Measurements from ENCODE around the gene MRPS22.
"Not testable (repeated sequence)": the region's sequence is repeated elsewhere in the genome, so short reads cannot be mapped to it uniquely, and the experiment has no call there.

MRPS22 gene

DNA sequence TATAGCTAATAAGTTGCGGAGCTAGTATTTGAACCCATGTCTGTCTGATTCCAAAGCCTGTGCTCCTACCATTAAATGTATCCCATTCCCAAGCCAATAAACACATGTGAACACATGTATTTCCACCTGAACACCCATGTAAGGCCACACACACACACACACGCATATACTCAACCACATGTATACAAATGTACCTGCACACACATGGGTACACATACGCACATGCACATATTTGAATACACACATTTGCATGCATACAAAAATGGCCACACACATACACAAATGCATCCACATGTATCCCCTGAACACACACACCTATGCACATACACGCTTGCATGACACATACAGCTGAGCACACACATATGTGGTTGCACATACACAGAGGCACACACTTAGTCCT is 5.4 kb upstream of the MRPS22 start:
- no peak for DNase-seq (ENCODE audit: low read depth in 3 of 3, low spot score in 1 of 3)

DNA sequence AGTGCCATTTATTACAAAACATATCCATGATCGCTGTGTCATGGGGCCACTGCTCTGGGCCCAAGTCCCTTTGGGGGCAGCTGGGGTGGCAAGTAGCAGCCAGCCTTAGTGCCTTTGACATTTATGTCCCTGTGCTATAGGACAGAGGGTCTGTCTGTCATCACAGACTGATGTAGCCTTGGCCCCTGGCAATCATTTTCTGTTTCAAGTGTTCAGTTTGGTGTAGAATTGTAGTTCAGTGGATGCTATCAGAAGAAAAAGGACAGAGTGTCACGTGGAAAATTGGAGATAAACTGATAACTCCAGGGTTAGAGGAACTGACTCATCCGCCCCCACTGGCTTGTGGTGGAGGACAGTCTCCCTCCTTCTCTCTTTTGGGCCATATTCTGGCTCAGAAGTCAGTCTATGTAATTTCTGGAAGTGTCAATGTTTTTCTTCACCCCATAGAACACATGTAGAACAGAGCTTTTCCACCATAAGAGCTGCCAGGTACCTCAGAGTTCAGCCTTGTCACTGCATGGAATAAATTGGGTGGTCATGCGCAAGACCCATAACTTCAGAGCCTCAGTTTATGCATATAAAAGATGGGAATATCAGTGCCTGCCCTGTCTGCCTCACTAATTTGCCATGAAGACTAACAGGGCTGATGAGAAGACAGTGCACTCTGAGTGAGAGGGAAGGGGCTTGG is 4.5 kb upstream of the MRPS22 start:
- no peak for DNase-seq (ENCODE audit: low read depth in 3 of 3, low spot score in 1 of 3)

DNA sequence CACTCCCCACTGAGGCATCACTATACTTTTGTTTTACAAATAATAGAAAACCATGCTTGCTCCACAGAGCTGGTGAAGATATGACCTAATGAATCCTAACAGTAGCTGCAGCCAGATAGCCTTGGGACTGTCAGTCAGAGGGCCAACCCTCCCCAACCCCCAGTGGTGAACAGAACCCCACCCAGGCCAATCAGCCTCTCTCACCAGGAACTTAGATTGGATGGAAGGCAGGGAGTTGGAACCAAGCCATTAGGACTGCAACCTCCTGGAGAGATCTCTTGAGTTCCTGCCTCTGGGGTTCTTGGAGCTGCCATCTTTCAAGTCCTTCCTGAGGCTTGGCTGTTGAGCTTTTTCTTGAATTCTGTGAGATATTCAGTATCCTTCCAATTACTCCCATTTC is 3.0 kb upstream of the MRPS22 start:
- DNase-seq (ENCODE audit: low read depth in 3 of 3, low spot score in 1 of 3): no peak

DNA sequence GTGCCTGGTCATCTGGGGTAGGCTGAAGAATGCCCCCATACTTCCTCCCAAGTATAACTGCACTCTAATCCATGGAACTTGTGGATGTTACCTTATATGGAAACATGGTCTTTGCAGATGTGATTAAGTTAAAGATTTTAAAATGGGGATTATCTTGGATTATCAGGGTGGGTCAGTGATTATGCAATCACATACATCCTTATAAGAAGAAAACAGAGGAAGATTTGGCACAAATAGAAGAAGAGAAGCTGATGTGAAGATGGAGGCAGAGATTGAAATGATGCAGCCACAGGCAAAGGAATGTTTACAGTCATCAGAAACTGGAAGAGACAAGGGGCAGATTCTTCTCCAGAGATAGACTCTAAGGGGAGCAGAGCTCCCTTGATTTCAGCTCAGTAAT is 1.8 kb upstream of the MRPS22 start:
- DNase-seq (ENCODE audit: low read depth in 3 of 3, low spot score in 1 of 3): no peak

DNA sequence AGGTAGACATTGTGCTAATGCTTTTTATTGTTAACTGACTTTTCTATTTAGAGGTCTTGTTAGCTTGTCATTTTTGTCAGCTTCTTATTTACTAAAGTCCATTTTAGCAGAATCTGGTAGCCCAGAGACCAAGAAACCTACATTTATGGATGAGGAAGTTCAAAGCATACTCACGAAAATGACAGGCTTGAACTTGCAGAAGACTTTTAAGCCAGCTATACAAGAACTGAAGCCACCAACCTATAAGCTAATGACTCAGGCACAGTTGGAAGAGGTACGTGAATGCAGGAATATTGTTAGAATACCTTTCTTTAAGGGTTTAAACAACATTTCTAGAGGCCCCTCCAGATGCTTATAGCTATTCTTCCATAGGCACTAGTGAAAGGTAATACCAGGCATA is 3.0 kb downstream of the MRPS22 start:
- no peak for DNase-seq (ENCODE audit: low read depth in 3 of 3, low spot score in 1 of 3)

DNA sequence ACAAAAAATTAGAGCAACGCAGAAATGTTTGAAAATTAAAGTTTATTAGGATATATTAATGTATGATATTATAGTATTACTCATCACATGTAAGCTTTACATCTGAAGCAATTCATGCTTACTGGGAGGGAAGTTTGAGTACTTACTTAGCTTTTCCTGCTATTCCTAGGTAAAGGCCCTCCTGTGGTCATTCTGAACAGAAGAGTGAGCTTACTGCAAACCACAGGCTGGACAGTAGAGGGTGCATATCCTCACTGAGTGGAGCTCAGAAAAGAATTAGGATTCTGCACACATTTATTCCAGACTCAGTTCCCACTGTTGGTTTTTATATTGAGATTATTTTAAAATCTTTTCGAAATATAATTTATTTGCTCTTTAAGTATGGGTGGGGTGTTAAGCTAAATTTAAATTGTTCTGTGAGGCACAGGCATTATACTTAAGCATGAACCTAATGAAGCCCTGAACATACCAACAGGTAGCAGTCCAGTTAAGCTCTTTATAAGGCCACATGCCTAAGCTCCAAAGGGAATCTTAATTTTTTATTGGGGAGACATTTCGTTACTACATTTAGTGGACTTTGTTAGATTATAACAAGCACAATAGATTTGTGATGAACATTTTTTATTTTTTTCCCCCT is 10.2 kb downstream of the MRPS22 start:
- DNase-seq (ENCODE audit: low read depth in 3 of 3, low spot score in 1 of 3): no peak

DNA sequence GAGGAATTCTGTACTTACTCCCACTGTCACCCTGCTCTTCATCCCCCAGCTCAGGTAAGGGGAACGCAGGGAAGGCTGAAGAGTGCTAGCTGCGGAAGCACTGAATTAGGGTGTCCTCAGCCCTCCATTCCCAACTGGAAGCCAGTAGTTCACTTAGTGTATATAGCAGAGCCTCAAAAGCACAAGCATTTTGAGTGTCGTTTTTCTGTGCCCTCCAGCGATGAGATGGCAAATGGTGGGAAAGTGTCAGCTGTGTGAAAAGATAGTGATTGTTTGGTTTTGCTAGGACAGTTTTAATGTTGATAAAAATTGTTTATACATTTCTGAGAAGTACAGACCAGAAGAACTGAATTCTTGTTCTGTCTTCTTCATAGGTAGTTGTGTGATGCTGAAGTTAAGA is 10.8 kb downstream of the MRPS22 start:
- DNase-seq (ENCODE audit: low read depth in 3 of 3, low spot score in 1 of 3): no peak

DNA sequence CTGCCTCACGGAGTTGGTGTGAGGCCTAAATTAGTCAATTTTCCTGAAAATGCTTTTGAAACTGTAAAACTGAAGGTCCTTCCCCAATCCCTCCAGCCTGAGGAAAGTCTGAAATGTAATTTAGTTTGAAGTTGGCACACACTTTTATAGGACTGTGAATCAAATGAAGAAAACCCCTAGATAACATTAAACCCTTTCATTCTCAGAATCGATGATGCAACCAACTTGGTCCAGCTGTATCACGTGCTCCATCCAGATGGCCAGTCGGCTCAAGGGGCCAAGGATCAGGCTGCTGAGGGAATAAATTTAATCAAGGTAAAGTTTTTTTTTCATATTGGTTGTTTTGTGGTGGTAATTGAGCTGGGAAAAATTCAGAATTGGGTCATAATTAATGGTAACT is 11.7 kb downstream of the MRPS22 start:
- no peak for DNase-seq (ENCODE audit: low read depth in 3 of 3, low spot score in 1 of 3)

DNA sequence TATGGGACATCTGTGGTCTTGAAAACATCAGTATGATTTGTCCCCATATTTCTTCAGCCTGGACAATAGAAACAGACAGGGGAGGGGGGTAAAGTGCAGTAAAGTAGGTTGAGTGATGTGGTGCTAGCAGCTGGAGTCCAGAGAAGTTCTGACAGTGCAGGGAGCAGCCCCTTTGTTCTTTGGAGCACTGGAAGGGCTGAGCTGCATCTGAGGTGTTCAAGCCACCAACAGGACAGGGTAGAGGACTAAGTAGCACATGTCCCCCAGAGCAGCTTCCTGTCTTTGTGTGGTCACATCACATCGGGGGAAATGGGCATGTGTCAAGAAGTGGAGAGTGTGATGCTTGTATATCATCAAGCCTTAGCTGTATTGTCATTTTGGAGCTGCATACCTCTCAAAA is 12.1 kb downstream of the MRPS22 start:
- no peak for DNase-seq (ENCODE audit: low read depth in 3 of 3, low spot score in 1 of 3)

DNA sequence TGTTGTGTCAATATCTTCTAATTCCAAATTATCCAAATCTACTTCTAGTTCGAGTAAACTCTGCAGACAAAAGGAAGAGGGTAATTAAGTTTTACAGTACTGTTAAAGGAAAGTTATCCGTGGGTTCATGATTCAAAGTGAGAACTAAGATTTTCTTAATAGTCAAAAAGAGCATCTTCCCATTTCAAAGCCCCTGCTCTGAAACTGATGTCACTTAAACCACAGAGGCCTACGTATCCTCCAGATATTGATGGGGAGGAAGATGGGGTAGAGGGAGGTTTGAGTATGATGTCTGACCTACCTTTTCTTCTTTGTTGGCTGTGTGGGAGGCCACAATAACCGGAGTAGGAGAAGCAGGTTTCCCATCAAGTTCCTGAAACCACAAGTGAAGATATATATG is 14.1 kb downstream of the MRPS22 start:
- DNase-seq (ENCODE audit: low read depth in 3 of 3, low spot score in 1 of 3): no peak

DNA sequence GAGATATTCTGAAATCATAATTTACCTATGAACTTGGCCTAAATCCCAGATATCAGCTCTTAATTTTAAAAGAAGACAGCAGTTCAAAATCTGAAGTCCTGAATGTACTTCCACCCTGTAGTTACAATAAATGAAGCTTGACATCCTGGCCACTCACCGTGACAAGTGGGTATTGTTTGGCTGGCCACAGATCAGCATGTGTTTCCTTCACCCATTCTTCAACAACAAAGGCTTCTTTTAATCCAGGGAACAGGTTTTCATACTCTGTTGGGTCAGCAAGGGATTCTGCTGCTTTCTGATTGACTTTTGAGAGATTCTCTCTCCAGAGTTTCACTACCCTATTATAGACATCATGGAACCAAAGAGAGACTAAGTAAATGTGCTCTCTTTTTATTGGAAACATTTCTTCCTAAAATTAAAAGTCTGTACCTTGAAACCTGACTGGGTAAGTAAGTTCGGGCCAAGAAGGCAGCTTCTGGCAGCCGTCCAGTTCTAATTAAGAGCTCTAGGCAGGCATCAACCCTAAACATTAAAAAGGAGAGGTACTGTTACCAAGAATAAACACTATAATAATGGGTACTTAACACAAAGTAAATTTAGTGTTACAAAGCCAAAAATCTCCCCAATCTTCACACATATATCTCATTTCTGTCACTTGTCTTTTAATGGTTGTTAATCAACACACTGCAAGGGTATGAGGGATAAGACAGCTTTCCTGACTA is 15.2 kb downstream of the MRPS22 start:
- no peak for DNase-seq (ENCODE audit: low read depth in 3 of 3, low spot score in 1 of 3)

DNA sequence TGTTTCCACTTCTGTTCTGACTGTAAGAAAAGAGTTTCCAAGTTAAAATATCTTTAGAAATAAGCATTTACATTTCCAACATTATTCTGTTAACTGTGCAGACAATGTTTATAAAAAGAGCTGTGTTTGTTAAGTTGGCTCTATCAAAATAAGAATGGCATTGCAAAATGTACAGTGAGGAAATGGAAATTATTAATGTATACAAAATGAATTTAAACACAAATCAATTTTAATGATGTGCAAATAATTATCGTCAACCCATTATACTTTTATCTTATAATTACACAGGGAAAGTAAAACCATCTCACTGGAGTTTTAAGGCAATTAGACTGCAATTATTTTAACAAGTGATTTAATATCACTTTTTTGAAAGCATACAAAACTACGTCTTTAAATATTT is 17.5 kb downstream of the MRPS22 start:
- DNase-seq (ENCODE audit: low read depth in 3 of 3, low spot score in 1 of 3): no peak

DNA sequence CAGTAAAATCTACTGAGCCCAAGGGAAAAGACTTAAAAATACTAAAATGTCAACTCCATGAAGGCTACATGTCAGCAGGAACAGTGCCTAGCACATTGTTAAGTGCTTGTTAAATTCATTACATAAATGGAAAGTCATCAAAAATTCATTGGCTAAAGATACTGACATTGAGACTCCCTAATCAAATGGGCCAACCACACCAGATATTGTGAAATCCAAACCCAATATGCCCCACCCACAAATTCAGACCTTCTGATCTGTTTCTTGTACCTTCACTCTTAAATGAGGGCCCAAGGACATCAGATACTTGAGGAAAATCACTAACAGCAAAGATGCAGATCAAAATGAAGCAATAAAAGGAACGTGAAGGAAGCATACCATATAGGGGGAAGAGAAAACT is 20.7 kb downstream of the MRPS22 start:
- no peak for DNase-seq (ENCODE audit: low read depth in 3 of 3, low spot score in 1 of 3)

DNA sequence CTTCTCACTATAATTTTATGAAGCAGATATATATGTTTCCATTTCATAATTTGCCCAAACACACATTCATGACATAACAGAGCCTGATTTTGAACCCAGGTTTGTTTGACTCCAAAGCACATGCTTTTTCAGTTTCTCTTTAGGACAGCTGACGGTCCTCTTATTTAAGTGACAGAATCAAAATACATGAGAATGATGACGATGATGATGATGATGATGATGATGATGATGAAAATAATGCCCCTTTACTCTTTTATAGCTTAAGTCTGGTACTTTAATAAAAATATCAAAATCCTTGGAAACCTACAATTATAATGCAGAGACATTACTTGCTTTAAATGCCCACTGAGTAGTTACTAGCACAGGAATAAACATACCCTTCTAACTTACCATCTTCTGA is 30.3 kb downstream of the MRPS22 start:
- DNase-seq (ENCODE audit: low read depth in 3 of 3, low spot score in 1 of 3): no peak

DNA sequence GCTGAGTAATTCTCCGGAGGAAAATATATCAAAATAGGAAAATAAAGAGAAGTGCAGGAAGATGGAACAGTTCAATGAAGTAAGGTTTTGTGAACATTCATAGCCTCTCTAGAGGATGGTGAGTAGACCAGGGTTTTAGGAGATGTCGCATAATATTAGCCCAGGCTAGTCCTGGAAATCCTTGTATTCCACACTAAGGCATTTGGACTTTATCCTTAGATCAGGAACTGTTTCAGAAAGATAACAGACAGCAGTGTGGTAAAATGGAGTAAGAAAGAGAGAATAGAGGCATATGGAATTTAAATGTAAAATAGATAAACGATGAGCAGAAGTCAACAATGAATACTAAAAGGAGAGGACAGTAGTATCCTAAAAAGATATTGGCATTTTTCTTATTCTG is 33.6 kb downstream of the MRPS22 start:
- DNase-seq (ENCODE audit: low read depth in 3 of 3, low spot score in 1 of 3): no peak

DNA sequence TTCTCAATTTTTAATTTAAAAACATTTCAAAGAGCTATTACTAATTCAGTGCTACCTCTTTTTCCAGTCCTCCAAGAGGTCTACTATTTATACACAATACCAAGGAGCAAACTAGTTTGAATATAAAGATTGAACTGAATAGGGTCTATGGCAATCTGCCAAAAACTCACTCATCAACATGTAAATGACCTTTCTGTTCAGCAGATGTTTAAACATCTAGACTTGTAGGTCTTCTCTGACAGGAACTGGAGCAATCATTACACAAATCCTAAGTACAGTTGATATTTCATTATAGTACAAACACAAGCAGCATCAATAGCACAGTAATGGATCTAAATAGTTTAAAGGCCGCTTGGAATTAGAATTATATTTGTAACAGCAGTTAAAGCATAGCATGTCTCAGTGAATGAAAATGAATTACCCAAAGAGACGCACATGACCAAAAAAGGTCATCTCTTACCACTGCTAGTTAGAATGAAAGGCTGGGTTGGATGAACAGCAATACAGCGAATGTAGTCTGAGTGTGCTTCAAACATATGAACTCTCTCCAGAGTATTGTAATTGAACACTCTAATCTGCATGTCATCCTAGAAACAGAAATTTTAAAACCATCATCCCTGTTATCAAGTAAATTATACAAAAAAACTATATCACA is 34.9 kb downstream of the MRPS22 start:
- DNase-seq (ENCODE audit: low read depth in 3 of 3, low spot score in 1 of 3): no peak

DNA sequence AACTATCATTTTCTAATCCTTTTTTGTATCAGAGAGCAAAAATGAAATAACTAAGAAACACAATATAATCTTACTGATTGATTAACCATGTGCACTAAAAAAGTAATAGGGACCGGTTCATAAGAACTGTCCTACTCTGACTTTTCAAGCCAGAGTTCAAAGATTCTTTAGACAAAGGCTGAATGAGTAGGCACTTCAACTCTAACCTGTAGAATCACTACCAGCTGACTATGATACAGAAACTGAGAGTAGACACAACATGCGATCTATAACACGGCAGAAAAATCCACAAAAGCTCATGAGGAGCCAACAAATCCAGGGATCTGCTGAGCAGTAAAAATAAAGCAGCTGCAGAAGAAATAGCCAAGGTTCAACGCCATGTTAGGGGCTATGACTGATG is 36.8 kb downstream of the MRPS22 start:
- DNase-seq (ENCODE audit: low read depth in 3 of 3, low spot score in 1 of 3): no peak

DNA sequence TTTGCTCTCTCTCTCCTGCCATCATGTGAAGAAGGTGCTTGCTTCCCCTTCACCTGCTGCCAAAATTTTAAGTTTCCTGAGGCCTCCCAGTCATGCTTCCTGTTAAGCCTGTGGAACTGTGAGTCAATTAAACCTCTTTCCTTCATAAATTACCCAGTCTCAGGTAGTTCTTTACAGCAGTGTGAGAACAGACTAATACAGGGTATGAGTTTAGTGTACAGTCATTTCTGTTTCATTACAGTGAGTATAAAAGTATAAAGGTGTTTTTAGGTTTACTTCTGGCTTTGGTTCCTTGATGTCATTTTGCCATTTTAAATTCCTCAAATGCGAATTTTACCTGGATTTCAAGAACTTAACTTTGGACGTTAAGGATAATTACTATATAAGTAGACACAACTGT is 38.5 kb downstream of the MRPS22 start:
- not testable (repeated sequence) for DNase-seq (ENCODE audit: low read depth in 3 of 3, low spot score in 1 of 3)

DNA sequence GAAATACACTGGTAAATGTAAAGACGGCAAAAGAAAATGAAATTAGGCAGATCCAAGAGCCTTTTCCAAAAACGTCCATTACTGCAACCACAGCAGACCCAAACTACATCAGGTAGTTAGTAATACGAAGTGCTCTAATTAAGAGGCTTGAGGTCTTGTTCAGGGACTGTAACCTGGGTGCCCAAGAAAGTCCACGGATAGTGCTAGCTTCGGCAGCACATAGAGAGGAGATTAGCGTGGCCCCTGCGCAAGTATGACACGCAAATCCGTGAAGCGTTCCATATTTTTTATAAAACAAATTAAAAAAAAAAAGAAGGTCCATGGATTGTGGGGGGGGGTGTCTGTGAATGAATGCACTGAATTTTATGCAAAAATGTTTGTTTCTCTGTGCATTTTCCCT is 44.3 kb downstream of the MRPS22 start:
- no peak for DNase-seq (ENCODE audit: low read depth in 3 of 3, low spot score in 1 of 3)

DNA sequence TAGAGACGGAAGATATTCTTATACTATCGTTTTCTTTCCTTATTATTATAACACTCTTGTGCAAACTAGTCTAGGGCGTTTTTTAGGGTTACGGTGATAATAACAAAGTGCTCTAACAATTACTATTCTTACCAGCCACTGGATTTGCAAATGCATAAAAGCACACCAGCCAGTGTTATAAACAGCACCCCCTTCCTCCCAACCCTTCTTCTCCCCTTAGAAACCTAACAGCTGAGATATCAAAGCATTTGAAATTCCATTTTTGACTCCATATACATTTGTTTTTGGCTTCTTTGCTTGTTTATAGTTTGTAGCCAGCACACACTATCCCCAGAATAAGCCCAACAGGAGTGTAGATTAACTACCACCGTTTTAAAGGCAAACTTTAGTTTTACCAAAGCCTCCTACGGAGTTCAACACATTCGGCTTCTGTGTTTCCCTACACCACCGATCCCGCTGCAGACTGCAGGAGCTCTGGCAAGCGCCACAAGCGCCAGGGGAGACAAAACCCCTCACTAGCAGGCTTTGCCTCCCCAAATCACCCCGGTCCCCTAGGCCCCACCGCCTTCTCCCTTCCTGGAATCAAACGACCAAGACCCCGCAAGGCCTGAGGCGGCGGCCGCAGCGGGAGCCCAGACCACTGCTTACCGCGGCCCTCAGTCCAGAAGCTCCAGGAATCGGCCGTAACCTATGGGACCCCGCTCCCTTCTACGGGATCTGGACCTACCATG is 45.2 kb downstream of the MRPS22 start:
- DNase-seq (ENCODE audit: low read depth in 3 of 3, low spot score in 1 of 3): peak in 1 of 3 donors; percentile 17

Data from stimulated activated CD4-positive, alpha-beta T cell treated with anti-CD3 and anti-CD28 coated beads, TNF-alpha, amount 100 ng/mL, for 1 hour (primary cell).